ENCODE measurements around the gene MTFR2.

GRCh38 chr6:136282906-136283305 lies 32.8 kb upstream of the MTFR2 start:
- TF ChIP-seq EZH2phosphoT487 (IDR thresholded peaks at IDR 0.05; ENCODE audit: insufficient read depth, low read depth): no peak
- TF ChIP-seq EZH2 (IDR thresholded peaks at IDR 0.05; ENCODE audit: insufficient read depth, poor library complexity, severe bottlenecking): no peak

Measured in GM23248 (cell line).